Thyroid gland (tissue), 4 donors: Measurements from ENCODE around the gene PTPA. TPM values are rescaled to one million over a fixed set of nuclear protein-coding genes. Genes with fewer than 3 reads are reported as not detected.
A peak's percentile ranks its signal among the peaks of the same experiment; 100 is the strongest.

Source experiments
- DNase-seq, 2 donors: peaks; one replicate each; pipeline ENCODE4 v3.0.0-alpha.2; 2019
- H3K27ac ChIP-seq, 3 donors: fragments of 200-600 bp; sonication (generic); 1 replicate in 2 of 3; 2 replicates in 1 of 3; pipeline ENCODE4 v1.5.1; 2016 to 2019; ENCODE audit warnings: mild to moderate bottlenecking in 1 of 3, moderate library complexity in 1 of 3
- H3K27me3 ChIP-seq: fragments of 200-600 bp; sonication (generic); one replicate; pipeline ENCODE4 v1.5.1; 2019
- H3K36me3 ChIP-seq, 2 donors: fragments of 200-600 bp; sonication (generic); one replicate each; pipeline ENCODE4 v1.5.1; 2016 to 2019
- H3K4me1 ChIP-seq, 2 donors: fragments of 200-600 bp; sonication (generic); one replicate each; pipeline ENCODE4 v1.5.1; 2017 to 2019
- H3K4me3 ChIP-seq, 3 donors: fragments of 200-600 bp; sonication (generic); replicated peaks in 1 of 3; 1 replicate in 2 of 3; 2 replicates in 1 of 3; pipeline ENCODE4 v1.5.1; 2016; ENCODE audit warnings: mild to moderate bottlenecking in 1 of 3
- H3K9me3 ChIP-seq: fragments of 200-600 bp; sonication (generic); one replicate; pipeline ENCODE4 v1.5.1; 2017
- CTCF ChIP-seq, 6 experiments: fragments of 200-600 bp in 3 of 6; fragments of 450-650 bp in 3 of 6; sonication (generic) in 3 of 6; IDR thresholded peaks; one replicate each; pipeline ENCODE4 v1.5.1; 2016 to 2019; ENCODE audit warnings: antibody characterized with exemption in 6 of 6, mild to moderate bottlenecking in 2 of 6, inconsistent platforms in 1 of 6, moderate library complexity in 1 of 6
- POLR2A ChIP-seq, 2 donors: fragments of 450-650 bp; IDR thresholded peaks; one replicate each; pipeline ENCODE4 v1.6.1; 2017; ENCODE audit warnings: antibody characterized with exemption in 2 of 2, mild to moderate bottlenecking in 2 of 2, moderate library complexity in 1 of 2
- WGBS, 2 donors: methylation state at CpG; one replicate each; pipeline ENCODE4 v1.1.5; 2017; 5-methylcytosine and 5-hydroxymethylcytosine counted together
- intact Hi-C: fragments of 100-400 bp; cut with DNase I; formaldehyde crosslinking; loops from one replicate; pipeline ENCODE4 v1.15.1; 2023
- total RNA-seq, 4 donors: library from RNA; depleted of rRNA; stranded (reverse); fragments of >200 nt; gene quantifications; one replicate each; pipeline ENCODE4 v1.2.3, GENCODE V29; 2016

PTPA gene
- total RNA-seq, 4 donors from 2014 or later: 45.0 to 117 (median 89.5) TPM

GRCh38 chr9:129174102-129174723 is 63.0 kb downstream of the PTPA start:
- WGBS, 2 donors: 0 to 1% methylated on average over 3 to 31 of the region's 55 CpGs
- peak; percentile 84 to 97 (median 94) for TF ChIP-seq CTCF (IDR thresholded peaks at IDR 0.05)
- peak in 1 of 2 donors; percentile 79 for TF ChIP-seq POLR2A (IDR thresholded peaks at IDR 0.05)
- Histone ChIP-seq H3K27me3 (no peaks in the 10 kb centered on the region), H3K4me1 (peaks cover 45 to 52% of the 10 kb centered on the region in 2 donors), H3K36me3 (no peaks in the 10 kb centered on the region), H3K27ac (peak overlapping the region; percentile 94 to 100 (median 98)), H3K9me3 (no peaks in the 10 kb centered on the region), H3K4me3 (peak overlapping the region; percentile 47 to 81 (median 79))
- intact Hi-C loops: loop anchor here (5.0 kb wide), 2 partner anchors 318 to 438 kb away; no protein-coding TSS in a partner anchor
- peak; percentile 92 to 95 for DNase-seq

- peak; percentile 88 to 89 for DNase-seq
- 3% methylated on average over 42 to 50 of the region's 53 CpGs for WGBS, 2 donors
Measured at GRCh38 chr9:129174724-129175514, 63.7 kb downstream of the PTPA start.

GRCh38 chr9:129175515-129175824 is 64.3 kb downstream of the PTPA start:
- no peaks in the 10 kb centered on the region for H3K36me3 ChIP-seq
- H3K27me3 ChIP-seq: no peaks in the 10 kb centered on the region
- peaks cover 42 to 46% of the 10 kb centered on the region in 2 donors for H3K4me1 ChIP-seq
- WGBS, 2 donors: 0 to 2% methylated on average over 10 of the region's 10 CpGs
- no peak for DNase-seq
- no peaks in the 10 kb centered on the region for H3K9me3 ChIP-seq
- TF ChIP-seq CTCF (IDR thresholded peaks at IDR 0.05) (no peak), POLR2A (IDR thresholded peaks at IDR 0.05) (no peak)
- H3K27ac ChIP-seq: peak overlapping the region; percentile 94 to 100 (median 98)
- intact Hi-C loops: loop anchor here (5.0 kb wide), 1 partner anchor 33 kb away; no protein-coding TSS in a partner anchor
- peak overlapping the region in 1 of 3 donors; percentile 81 for H3K4me3 ChIP-seq

More at GRCh38 chr9:129174724-129175514, 63.7 kb downstream of the PTPA start:
- TF ChIP-seq POLR2A (IDR thresholded peaks at IDR 0.05) (peak in 1 of 2 donors; percentile 83), CTCF (IDR thresholded peaks at IDR 0.05) (peak in 1 of 6 experiments; percentile 18)
- Histone ChIP-seq H3K27me3 (no peaks in the 10 kb centered on the region), H3K4me1 (peaks cover 45 to 51% of the 10 kb centered on the region in 2 donors), H3K4me3 (peak overlapping the region; percentile 47 to 81 (median 79)), H3K27ac (peak overlapping the region; percentile 94 to 100 (median 98)), H3K36me3 (no peaks in the 10 kb centered on the region), H3K9me3 (no peaks in the 10 kb centered on the region)
- intact Hi-C loops: loop anchor here (5.0 kb wide), 3 partner anchors 33 to 437 kb away; no protein-coding TSS in a partner anchor

- Histone ChIP-seq H3K36me3 (no peaks in the 10 kb centered on the region), H3K27me3 (no peaks in the 10 kb centered on the region), H3K4me1 (peaks cover 37 to 41% of the 10 kb centered on the region in 2 donors), H3K9me3 (no peaks in the 10 kb centered on the region), H3K27ac (peak overlapping the region; percentile 94 to 100 (median 98)), H3K4me3 (peak overlapping the region; percentile 10 to 81 (median 28))
- peak; percentile 89 to 92 for DNase-seq
- peak in 1 of 2 donors; percentile 85 for TF ChIP-seq POLR2A (IDR thresholded peaks at IDR 0.05)
- no peak for TF ChIP-seq CTCF (IDR thresholded peaks at IDR 0.05)
- intact Hi-C loops: loop anchor here (5.0 kb wide), 1 partner anchor 34 kb away; no protein-coding TSS in a partner anchor
- 0% methylated on average over 35 to 42 of the region's 47 CpGs for WGBS, 2 donors
Measured at GRCh38 chr9:129175825-129176633, 64.8 kb downstream of the PTPA start.
